Small intestine (tissue), 7 donors: ENCODE measurements around the gene MED12. TPM values are rescaled to one million over a fixed set of nuclear protein-coding genes. Genes with fewer than 3 reads are reported as not detected.

Experiments used
- DNase-seq, 2 donors: peaks; one replicate each; pipeline versions ENCODE4 v3.0.0 to v3.0.0-alpha.2; 2013
- FAIRE-seq: peaks from 2 replicates; lab custom pipeline; 2012; peaks lifted over from hg19 to GRCh38; lab: Jason Lieb, UNC
- H3K27ac ChIP-seq, 3 donors: one replicate each; pipeline ENCODE4 v1.5.1; 2013; ENCODE audit warnings: low read length in 2 of 3, mild to moderate bottlenecking in 2 of 3, control low read depth in 1 of 3, inconsistent platforms in 1 of 3, low read depth in 1 of 3, moderate library complexity in 1 of 3
- H3K27me3 ChIP-seq, 3 donors: one replicate each; pipeline ENCODE4 v1.6.1; 2013; ENCODE audit warnings: low read length in 3 of 3, inconsistent platforms in 1 of 3; ENCODE audit not compliant: control insufficient read depth in 3 of 3, insufficient read depth in 3 of 3
- H3K36me3 ChIP-seq, 3 donors: one replicate each; pipeline ENCODE4 v1.6.1; 2013; ENCODE audit warnings: low read length in 3 of 3, inconsistent platforms in 1 of 3, low read depth in 1 of 3, mild to moderate bottlenecking in 1 of 3, moderate library complexity in 1 of 3; ENCODE audit not compliant: control insufficient read depth in 3 of 3, insufficient read depth in 2 of 3
- H3K4me1 ChIP-seq, 3 donors: one replicate each; pipeline ENCODE4 v1.6.1; 2013; ENCODE audit warnings: low read length in 2 of 3, inconsistent platforms in 1 of 3, low read depth in 1 of 3, mild to moderate bottlenecking in 1 of 3, moderate library complexity in 1 of 3; ENCODE audit not compliant: control insufficient read depth in 3 of 3, insufficient read depth in 2 of 3
- H3K4me3 ChIP-seq, 3 donors: one replicate each; pipeline ENCODE4 v1.5.1; 2013; ENCODE audit warnings: low read length in 3 of 3, control low read depth in 1 of 3, inconsistent platforms in 1 of 3, low read depth in 1 of 3, mild to moderate bottlenecking in 1 of 3, moderate library complexity in 1 of 3
- H3K9me3 ChIP-seq, 2 donors: one replicate each; pipeline ENCODE4 v1.6.1; 2013; ENCODE audit warnings: low read depth in 1 of 2, low read length in 1 of 2; ENCODE audit not compliant: control insufficient read depth in 2 of 2, insufficient read depth in 1 of 2
- WGBS, 3 donors: extraction: QIAGEN DNeasy Blood & Tissue Kit; methylation state at CpG; one replicate each; pipeline ENCODE4 v1.1.7; 2013; 5-methylcytosine and 5-hydroxymethylcytosine counted together
- polyA plus RNA-seq, 4 donors: library from polyadenylated mRNA; stranded (reverse) in 3 of 4; unstranded in 1 of 4; fragments of 200-250 nt in 3 of 4; fragments of 120-200 nt in 1 of 4; gene quantifications; one replicate each; pipeline versions ENCODE4 v1.2.1 to v1.2.3, GENCODE V29; 2013
- donor health status: healthy with polysubstance abuse.
- donor health status: control.
- donor health status: control.
- donor health status: Bipolar disorder and iron deficiency.
- donor health status: healthy.

The MED12 gene
- polyA plus RNA-seq, 4 donors, result 4.3 to 30.1 (median 9.0) TPM

DNA sequence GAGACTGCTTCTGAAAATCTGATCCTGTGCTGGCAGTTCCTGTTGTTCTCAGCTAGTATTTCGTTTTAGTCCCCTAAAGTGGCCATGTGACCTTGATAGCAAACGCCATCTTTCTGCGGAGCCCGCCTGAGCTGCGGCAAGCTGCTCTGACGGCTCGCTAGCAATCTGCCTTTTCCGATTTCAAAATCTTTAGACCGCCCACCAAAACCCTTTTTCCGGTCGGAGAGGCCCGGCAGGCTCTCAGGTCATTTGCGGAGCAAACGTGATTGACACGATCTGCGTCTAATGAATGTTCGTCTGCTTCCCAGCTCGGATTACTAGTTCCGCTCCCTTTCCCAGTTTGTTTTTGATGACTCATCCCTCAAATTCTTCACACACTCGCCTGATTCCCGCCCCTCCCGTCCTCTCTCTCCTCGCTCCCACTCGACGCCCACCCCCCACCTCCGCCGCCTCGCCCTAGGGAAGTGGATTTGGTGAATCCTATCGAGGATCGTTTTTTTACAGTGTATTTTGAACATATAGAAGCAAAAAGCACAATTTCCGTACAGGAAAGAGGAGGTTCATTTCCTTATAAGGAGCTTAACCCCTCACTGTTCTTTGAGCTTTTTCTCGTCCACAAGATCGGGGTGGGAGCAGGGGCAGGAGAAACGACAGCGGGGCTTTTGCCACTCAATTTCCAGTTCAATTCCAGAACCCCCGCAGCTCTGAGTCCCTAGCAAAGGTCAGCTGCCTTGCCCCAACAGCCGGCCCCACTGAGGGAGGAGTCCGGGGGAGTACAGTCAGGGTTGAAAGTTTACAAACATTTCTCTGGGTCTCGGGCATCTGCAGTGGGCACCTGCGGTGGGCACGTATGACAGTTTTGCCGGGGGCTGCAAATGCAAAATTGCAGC, 63.8 kb downstream of the MED12 start:
- peak; percentile 90 to 94 for DNase-seq
- 1 to 28% (median 10%) methylated on average over 42 of the region's 42 CpGs for WGBS, 3 donors
- Histone ChIP-seq H3K4me1 (peaks cover 0 to 31% (median 0%) of the 10 kb centered on the region in 3 donors), H3K36me3 (no peaks in the 10 kb centered on the region), H3K27ac (peak overlapping the region; percentile 25 to 93 (median 93)), H3K27me3 (no peaks in the 10 kb centered on the region), H3K9me3 (no peaks in the 10 kb centered on the region), H3K4me3 (peak overlapping the region; percentile 33 to 53 (median 36))
- FAIRE-seq, result peak; percentile 49

DNA sequence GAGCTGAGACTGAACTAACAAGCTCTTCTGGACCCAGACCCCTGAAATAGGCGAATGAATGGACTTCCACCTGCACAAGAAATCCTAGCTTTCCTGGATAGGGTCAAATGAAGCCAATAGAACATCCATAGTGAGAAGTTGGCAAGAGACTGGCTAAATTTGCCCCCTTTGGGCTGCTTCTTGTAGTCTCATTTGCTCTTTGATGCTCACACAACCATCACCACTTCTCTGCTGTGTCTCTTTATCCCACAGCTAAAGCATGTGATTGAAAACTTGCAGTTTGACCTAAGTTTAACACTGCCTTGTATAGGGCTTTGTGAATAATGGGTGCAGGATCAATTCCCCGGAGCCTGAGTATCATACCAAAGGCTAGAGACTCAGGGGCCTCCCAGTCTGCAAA, 64.5 kb downstream of the MED12 start:
- Histone ChIP-seq H3K27ac (peak overlapping the region in 2 of 3 donors; percentile 93), H3K4me1 (peaks cover 0 to 31% (median 0%) of the 10 kb centered on the region in 3 donors), H3K4me3 (peak overlapping the region in 1 of 3 donors; percentile 44), H3K36me3 (no peaks in the 10 kb centered on the region), H3K9me3 (no peaks in the 10 kb centered on the region), H3K27me3 (no peaks in the 10 kb centered on the region)
- DNase-seq (peak in 1 of 2 donors; percentile 42), FAIRE-seq (no peak)
- 45 to 55% (median 45%) methylated on average over 2 of the region's 2 CpGs for WGBS, 3 donors

DNA sequence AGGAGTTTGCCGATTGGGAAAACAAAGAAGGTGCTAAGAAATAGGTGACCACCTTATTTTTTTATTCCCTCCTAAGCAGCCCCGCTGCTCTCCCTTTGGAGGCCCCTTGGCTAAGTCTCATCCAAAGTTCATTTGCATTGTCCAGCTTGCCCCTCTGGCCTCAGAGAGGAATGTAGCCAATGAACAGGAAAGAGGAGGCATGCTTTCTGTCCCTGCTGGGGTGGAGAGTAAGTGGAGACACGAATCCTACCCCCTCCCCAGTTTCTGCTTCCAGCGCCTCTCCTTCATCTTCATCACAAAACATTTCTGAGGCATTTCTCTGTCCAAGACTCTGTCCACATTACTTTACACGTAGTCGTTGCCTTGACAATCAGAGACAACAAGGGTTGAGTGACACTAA, 64.9 kb downstream of the MED12 start:
- Histone ChIP-seq H3K4me3 (no peak overlapping the region), H3K4me1 (peaks cover 0 to 31% (median 0%) of the 10 kb centered on the region in 3 donors), H3K27ac (peak overlapping the region in 2 of 3 donors; percentile 31 to 93), H3K27me3 (no peaks in the 10 kb centered on the region), H3K36me3 (no peaks in the 10 kb centered on the region), H3K9me3 (no peaks in the 10 kb centered on the region)
- FAIRE-seq, result no peak
- DNase-seq, result no peak
- WGBS, 3 donors, result 70 to 82% (median 78%) methylated on average over 6 of the region's 6 CpGs

DNA sequence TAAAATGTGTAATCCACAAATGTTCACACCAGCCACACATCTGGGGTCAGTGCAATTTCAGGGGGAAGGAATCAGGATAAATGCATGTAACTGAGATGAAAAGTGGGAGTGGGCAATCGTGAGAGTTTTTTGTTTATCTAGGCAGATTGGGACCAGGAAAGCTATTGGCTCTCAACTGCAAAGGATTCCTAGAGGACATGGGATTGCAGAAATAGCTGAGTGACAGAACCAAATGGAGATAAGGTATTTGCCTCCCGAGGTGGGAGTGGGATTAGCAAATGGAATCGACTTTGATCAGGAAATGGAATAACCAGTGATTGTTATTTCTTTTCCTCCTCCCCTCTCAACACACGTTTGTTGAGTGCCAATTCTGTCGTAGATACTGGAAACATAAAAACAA, 65.7 kb downstream of the MED12 start:
- no peak for FAIRE-seq
- H3K9me3 ChIP-seq, result no peaks in the 10 kb centered on the region
- H3K36me3 ChIP-seq, result no peaks in the 10 kb centered on the region
- H3K4me3 ChIP-seq, result no peak overlapping the region
- peaks cover 0 to 31% (median 0%) of the 10 kb centered on the region in 3 donors for H3K4me1 ChIP-seq
- DNase-seq, result no peak
- H3K27me3 ChIP-seq, result no peaks in the 10 kb centered on the region
- 49 to 61% (median 53%) methylated on average over 5 of the region's 5 CpGs for WGBS, 3 donors
- peak overlapping the region in 1 of 3 donors; percentile 93 for H3K27ac ChIP-seq

DNA sequence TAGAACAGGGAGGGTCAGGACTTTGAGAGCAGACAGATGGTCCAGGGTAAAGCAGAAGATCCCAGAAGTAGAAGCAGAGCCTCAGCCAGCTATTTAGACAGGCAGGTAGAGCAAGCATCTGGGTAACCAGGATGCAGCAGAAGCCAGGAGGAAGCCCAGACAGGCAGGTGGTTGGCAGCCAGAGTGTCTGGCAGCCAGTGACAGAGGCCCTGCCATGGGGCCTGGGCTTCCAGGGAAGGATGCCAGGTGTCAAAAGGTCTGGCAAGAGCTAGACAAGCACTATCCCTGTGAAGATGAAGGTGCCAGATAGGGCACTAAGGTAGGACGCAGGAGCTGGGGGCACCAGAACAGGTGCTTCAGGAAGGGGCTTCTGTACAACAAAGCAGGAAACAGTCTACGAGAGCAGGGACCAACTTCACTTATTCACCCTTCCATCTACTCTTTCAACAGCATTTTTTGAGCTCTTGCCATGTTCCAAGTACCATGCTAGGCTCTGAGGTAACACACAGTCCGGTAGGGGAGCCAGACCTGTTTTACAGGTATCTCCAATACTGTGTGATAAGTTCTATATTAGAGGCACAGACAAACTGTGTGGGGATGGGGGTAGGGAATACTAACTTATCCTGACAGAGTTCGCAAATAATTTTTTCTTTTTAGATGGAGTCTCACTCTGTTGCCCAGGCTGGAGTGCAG, 66.6 kb downstream of the MED12 start:
- no peaks in the 10 kb centered on the region for H3K36me3 ChIP-seq
- peaks cover 0 to 31% (median 0%) of the 10 kb centered on the region in 3 donors for H3K4me1 ChIP-seq
- H3K27me3 ChIP-seq, result no peaks in the 10 kb centered on the region
- no peak overlapping the region for H3K27ac ChIP-seq
- FAIRE-seq (no peak), DNase-seq (no peak)
- no peak overlapping the region for H3K4me3 ChIP-seq
- WGBS, 3 donors, result 58 to 77% (median 62%) methylated on average over 4 of the region's 4 CpGs
- no peaks in the 10 kb centered on the region for H3K9me3 ChIP-seq

DNA sequence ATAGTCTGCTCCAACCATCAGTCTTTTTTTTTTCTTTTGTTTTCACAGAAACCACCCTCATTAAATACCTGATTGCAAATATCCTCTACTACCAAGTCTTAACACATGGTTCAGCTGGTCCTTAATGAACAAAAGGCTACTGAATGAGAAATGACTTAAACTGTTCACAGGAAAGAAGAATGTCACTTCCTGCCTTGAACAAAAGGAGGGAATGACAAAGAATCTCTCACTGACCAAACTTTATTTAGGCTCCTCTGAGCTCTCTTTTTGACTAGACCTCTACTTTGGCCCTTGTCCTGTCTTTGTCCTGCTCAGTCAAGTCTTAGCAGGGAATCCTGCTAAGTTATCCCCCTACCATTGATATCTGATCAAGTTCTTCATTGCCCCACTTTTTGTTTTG, 72.9 kb downstream of the MED12 start:
- Histone ChIP-seq H3K36me3 (no peaks in the 10 kb centered on the region), H3K27me3 (no peaks in the 10 kb centered on the region), H3K9me3 (no peaks in the 10 kb centered on the region), H3K27ac (no peak overlapping the region), H3K4me1 (no peaks in the 10 kb centered on the region), H3K4me3 (no peak overlapping the region)
- no peak for FAIRE-seq
- no peak for DNase-seq

Other genes with a start within 250 kb of the MED12 start
- gene TEX11, start 209.9 kb upstream of the MED12 start, polyA plus RNA-seq, result under 1 TPM in 3 of 4 donors, not detected in 1; 0.04 to 0.54 (median 0.04) TPM
- gene SLC7A3, start 187.5 kb upstream of the MED12 start, polyA plus RNA-seq, result 1 to 10 TPM in 1 of 4 donors, under 1 TPM in 1, not detected in 2; 0.07 to 1.1 TPM
- gene SNX12, start 50.3 kb upstream of the MED12 start, polyA plus RNA-seq, result 10 to 100 TPM; 40.9 to 64.8 (median 55.5) TPM
- 10 to 100 TPM; 11.5 to 20.5 (median 14.9) TPM for gene FOXO4, start 22.7 kb upstream of the MED12 start, polyA plus RNA-seq
- 1 to 10 TPM in 2 of 4 donors, under 1 TPM in 2; 0.27 to 2.2 (median 1.5) TPM for gene CXorf65, start 11.9 kb upstream of the MED12 start, polyA plus RNA-seq
- gene IL2RG, start 7.0 kb upstream of the MED12 start, polyA plus RNA-seq, result 10 to 100 TPM; 11.2 to 83.5 (median 25.5) TPM
- 1 to 10 TPM in 1 of 4 donors, under 1 TPM in 3; 0.27 to 1.2 (median 0.62) TPM for gene NLGN3, start 26.2 kb downstream of the MED12 start, polyA plus RNA-seq
- 100 to 1,000 TPM in 1 of 4 donors, 10 to 100 TPM in 3; 23.3 to 118 (median 54.6) TPM for gene GJB1, start 104.6 kb downstream of the MED12 start, polyA plus RNA-seq
- 10 to 100 TPM in 1 of 4 donors, 1 to 10 TPM in 3; 3.5 to 33.6 (median 5.7) TPM for gene ZMYM3, start 135.5 kb downstream of the MED12 start, polyA plus RNA-seq
- gene NONO, start 165.0 kb downstream of the MED12 start, polyA plus RNA-seq, result 100 to 1,000 TPM in 3 of 4 donors, 10 to 100 TPM in 1; 82.5 to 345 (median 144) TPM
- 1 to 10 TPM; 1.1 to 1.7 (median 1.5) TPM for gene ITGB1BP2, start 183.2 kb downstream of the MED12 start, polyA plus RNA-seq
- 10 to 100 TPM in 2 of 4 donors, 1 to 10 TPM in 2; 4.3 to 38.2 (median 10.3) TPM for gene TAF1, start 247.8 kb downstream of the MED12 start, polyA plus RNA-seq